Measurements from ENCODE around the gene CATSPERE.
A peak's percentile ranks its signal among the peaks of the same experiment; 100 is the strongest.

Gene CATSPERE

DNA sequence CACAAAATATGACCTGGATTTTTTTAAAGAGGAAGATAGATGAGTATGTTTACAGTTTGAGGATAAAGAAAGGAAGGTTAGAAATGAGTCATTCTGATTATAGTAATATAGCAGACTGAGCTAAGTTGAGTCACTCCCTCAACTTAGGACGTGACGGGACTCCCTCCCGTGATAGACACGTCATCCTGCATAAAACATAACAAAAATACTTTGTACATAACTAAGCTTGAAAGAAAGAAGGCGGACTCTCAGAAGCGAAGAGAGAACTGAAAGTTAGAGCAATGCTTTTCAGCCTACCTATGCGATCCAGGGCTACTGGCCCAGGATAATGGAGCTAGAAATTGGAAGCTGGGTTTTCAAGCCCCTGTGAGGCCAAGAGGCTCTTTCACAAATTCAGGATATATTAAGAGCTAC, 138.9 kb downstream of the CATSPERE start:
- peak; percentile 98 for DNase-seq (ENCODE audit: low read depth)
- peak overlapping the region; percentile 48 for H3K4me3 ChIP-seq (ENCODE audit: low read depth, low read length)
- TF ChIP-seq, protein P1, sequence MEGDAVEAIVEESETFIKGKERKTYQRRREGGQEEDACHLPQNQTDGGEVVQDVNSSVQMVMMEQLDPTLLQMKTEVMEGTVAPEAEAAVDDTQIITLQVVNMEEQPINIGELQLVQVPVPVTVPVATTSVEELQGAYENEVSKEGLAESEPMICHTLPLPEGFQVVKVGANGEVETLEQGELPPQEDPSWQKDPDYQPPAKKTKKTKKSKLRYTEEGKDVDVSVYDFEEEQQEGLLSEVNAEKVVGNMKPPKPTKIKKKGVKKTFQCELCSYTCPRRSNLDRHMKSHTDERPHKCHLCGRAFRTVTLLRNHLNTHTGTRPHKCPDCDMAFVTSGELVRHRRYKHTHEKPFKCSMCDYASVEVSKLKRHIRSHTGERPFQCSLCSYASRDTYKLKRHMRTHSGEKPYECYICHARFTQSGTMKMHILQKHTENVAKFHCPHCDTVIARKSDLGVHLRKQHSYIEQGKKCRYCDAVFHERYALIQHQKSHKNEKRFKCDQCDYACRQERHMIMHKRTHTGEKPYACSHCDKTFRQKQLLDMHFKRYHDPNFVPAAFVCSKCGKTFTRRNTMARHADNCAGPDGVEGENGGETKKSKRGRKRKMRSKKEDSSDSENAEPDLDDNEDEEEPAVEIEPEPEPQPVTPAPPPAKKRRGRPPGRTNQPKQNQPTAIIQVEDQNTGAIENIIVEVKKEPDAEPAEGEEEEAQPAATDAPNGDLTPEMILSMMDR (conservative IDR thresholded peaks at IDR 0.05; ENCODE audit: low read depth, low read length), result no peak

DNA sequence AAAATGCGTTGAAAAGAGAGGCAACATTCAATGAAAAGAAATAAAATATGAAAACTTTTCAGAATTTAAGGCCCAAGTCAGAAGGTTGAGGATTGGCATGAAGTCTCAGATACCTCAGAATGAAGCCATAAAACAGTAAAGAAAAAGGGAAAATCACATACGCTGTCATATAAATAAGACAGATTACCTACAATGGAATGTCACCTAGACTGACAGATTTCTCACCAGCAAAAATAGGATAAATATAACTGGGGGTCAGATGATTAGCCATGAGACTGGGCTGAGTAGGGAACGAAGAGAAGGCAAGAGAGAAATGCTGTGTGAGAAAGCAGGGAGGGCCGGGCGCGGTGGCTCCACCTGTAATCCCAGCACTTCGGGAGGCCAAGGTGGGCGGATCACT, 140.3 kb downstream of the CATSPERE start:
- no peak overlapping the region for H3K4me3 ChIP-seq (ENCODE audit: low read depth, low read length)
- DNase-seq (ENCODE audit: low read depth), result no peak
- TF ChIP-seq, protein P1 (conservative IDR thresholded peaks at IDR 0.05; ENCODE audit: low read depth, low read length), result no peak

DNA sequence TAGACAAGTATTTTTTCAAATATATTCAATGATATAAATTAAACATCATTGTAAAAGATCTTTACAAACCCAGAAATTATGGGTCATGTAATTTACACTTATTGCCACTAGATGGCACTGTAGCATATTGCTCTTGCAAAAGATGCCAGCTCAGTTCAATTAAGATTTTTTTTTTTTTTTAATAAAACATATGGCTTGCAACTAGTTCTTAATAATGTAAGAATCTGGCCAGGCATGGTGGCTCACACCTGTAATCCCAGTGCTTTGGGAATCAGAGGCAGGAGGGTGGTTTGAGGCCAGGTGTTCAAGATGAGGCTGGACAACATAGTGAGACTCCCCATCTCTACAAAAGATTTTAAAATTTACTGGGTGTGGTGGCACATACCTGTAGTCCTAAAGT, 142.4 kb downstream of the CATSPERE start:
- no peak overlapping the region for H3K4me3 ChIP-seq (ENCODE audit: low read depth, low read length)
- peak; percentile 66 for DNase-seq (ENCODE audit: low read depth)
- TF ChIP-seq, protein P1 (conservative IDR thresholded peaks at IDR 0.05; ENCODE audit: low read depth, low read length), result peak; percentile 60

DNA sequence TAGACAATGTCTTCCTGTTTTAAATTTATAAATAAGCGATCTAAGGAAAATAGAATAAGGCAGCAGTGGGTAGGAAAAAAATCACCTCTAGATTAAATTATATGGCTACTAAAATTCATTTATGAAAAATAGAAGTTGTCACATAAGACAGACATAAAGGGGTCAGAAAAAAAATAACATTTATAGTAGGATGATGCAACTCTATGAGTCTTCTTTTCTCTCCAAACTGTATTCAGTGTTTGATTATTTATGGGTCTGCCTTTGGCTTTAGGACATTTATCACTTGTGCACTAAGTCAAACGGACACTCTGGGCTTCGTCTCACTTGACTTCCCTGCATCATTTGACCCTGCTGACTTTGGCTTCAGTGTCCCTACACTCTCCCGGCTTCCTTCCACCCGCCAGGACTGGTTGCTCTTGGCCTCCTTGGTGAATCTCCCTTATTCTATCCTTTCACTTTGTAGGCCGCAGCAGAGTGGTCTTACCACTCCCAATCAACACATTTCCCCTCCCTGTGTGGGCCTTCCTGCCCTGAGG, 144.8 kb downstream of the CATSPERE start:
- no peak for DNase-seq (ENCODE audit: low read depth)
- H3K4me3 ChIP-seq (ENCODE audit: low read depth, low read length), result no peak overlapping the region

DNA sequence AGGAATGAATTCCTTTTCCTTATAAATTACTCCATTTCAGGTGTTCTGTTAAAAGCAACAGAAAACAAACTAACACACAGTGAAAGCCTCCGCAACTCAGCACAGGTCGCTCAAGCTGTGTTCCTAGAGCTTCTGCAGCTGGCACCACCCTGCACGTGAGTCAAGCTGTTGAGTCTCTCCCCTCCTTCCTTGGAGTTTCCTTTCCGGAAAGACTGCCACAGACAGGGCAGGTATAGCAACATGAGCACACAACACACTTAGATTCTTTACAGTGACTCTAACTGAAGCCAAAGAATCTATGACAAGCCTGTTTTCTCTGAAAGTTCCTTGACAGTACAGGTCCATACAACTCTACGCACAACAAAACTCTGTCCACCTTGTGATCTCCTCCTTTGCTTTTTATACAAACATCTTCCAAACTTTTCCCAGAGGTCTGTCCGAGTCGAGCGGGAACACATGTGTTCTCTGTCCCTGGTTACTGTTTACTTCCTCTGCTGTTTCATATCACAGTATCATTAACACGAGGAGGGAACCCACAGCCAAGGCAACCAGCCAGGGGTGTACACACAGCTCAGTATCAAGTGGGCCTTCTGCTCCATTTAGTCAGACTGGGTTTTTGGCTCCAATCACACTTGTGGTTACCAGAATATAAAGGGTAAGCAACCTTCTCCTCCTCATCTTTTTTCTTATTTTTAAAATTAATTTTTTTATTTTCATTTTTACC, 153.2 kb downstream of the CATSPERE start:
- no peak overlapping the region for H3K4me3 ChIP-seq (ENCODE audit: low read depth, low read length)
- TF ChIP-seq, protein P1 (conservative IDR thresholded peaks at IDR 0.05; ENCODE audit: low read depth, low read length), result no peak
- no peak for DNase-seq (ENCODE audit: low read depth)

More for the DNA sequence above, 144.8 kb downstream of the CATSPERE start:
- TF ChIP-seq, protein P1 (conservative IDR thresholded peaks at IDR 0.05; ENCODE audit: low read depth, low read length), result no peak

DNA sequence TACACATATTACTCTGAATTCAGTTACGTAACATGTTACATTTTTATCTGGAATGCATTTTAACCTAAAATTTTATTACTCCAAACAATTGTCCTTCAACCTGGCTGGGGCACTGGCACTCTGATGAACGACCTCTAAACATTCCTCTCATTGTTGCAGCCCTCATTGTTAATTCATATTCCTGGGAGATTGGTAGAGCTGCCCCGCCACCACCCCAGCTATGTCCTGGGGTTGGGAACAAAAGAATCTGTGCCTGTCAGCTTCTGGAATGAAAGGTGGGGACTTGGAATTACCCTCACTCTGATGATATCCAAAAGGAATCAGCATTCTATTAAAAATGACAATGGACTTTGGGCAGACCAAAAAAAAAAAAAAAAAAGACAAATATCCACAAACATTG, 153.8 kb downstream of the CATSPERE start:
- TF ChIP-seq, protein P1 (conservative IDR thresholded peaks at IDR 0.05; ENCODE audit: low read depth, low read length), result no peak
- H3K4me3 ChIP-seq (ENCODE audit: low read depth, low read length), result no peak overlapping the region
- DNase-seq (ENCODE audit: low read depth), result no peak

DNA sequence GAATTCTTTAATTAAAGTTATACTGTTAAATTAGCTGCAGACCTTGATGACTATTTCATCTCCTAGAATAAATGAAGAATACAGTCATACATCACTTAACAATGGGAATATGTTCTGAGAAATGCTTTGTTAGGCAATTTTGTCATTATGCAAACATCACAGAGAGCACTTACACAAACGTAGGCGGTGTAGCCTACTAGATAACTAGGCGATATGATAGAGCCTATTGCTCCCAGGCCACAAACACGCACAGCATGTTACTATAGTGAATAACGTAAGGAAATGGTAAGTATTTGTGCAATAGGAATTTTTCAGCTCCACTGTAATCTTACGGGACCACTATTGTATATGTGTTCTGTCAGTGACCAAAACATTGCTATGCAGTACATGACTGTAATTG, 154.2 kb downstream of the CATSPERE start:
- TF ChIP-seq, protein P1 (conservative IDR thresholded peaks at IDR 0.05; ENCODE audit: low read depth, low read length), result no peak
- no peak for DNase-seq (ENCODE audit: low read depth)

More for the DNA sequence above, 154.2 kb downstream of the CATSPERE start:
- no peak overlapping the region for H3K4me3 ChIP-seq (ENCODE audit: low read depth, low read length)
